D721Med (cell line): ENCODE measurements around the gene COL20A1.
A peak's percentile ranks its signal among the peaks of the same experiment; 100 is the strongest.

Experiments used
- DNase-seq: peaks from one replicate; pipeline ENCODE4 v3.0.0; 2011; ENCODE audit warnings: low spot score; ENCODE audit not compliant: insufficient read length
- FAIRE-seq: peaks from 2 replicates; lab custom pipeline; 2011; peaks lifted over from hg19 to GRCh38; lab: Jason Lieb, UNC
- CTCF ChIP-seq: IDR thresholded peaks from 2 replicates; pipeline ENCODE4 v1.5.1; 2012; ENCODE audit warnings: mild to moderate bottlenecking, control low read depth; ENCODE audit not compliant: insufficient read depth; ENCODE audit errors: missing control alignments

COL20A1 gene

GRCh38 chr20:63272105-63273058 is 20.6 kb upstream of the COL20A1 start, which contains the start of gene ARFGAP1:
Gene ARFGAP1, plus strand, starts transcription at chr20:63272813. Its CDS starts 2,768 bp downstream, at chr20:63275581.
- peak; percentile 97 for DNase-seq
- no peak for FAIRE-seq
- TF ChIP-seq CTCF, result no peak

GRCh38 chr20:63273059-63273579 is 19.9 kb upstream of the COL20A1 start:
- no peak for DNase-seq
- no peak for TF ChIP-seq CTCF
- FAIRE-seq, result no peak

- no peak for FAIRE-seq
- TF ChIP-seq CTCF, result no peak
- no peak for DNase-seq
Observed at GRCh38 chr20:63273635-63274380, 19.2 kb upstream of the COL20A1 start.

- no peak for DNase-seq
- FAIRE-seq, result no peak
- TF ChIP-seq CTCF, result no peak
Observed at GRCh38 chr20:63274381-63275228, 18.4 kb upstream of the COL20A1 start.

- no peak for DNase-seq
- FAIRE-seq, result no peak
- no peak for TF ChIP-seq CTCF
Observed at GRCh38 chr20:63275825-63276224, 17.2 kb upstream of the COL20A1 start.

- DNase-seq (no peak), FAIRE-seq (no peak)
- no peak for TF ChIP-seq CTCF
Observed at GRCh38 chr20:63276956-63277355, 16.0 kb upstream of the COL20A1 start.
